SU-DHL-6 (cell line): ENCODE measurements around the gene TXLNG.

Experiments
- H2AFZ ChIP-seq: fragments of 200-600 bp; sonication (generic); 2 replicates; pipeline ENCODE4 v1.6.1; 2014; ENCODE audit warnings: low read depth, mild to moderate bottlenecking, moderate library complexity, mixed read lengths, antibody characterized with exemption, low read length; ENCODE audit not compliant: severe bottlenecking
- H3F3A ChIP-seq: fragments of 200-600 bp; shearing (Covaris generic); 2 replicates; pipeline ENCODE4 v1.6.0; 2016; ENCODE audit warnings: antibody characterized with exemption, mild to moderate bottlenecking; ENCODE audit not compliant: insufficient read depth
- H3K27ac ChIP-seq: fragments of 200-600 bp; sonication (generic); 2 replicates; pipeline ENCODE4 v1.5.1; 2016; ENCODE audit warnings: low read depth, mild to moderate bottlenecking, low read length, moderate library complexity, mixed read lengths
- H3K27me3 ChIP-seq: fragments of 200-600 bp; sonication (generic), shearing (Covaris generic); 2 replicates; pipeline ENCODE4 v1.6.0; 2014; ENCODE audit warnings: mild to moderate bottlenecking, low read length
- H3K36me3 ChIP-seq: fragments of 200-600 bp; sonication (generic); 2 replicates; pipeline ENCODE4 v1.6.1; 2014; ENCODE audit warnings: mild to moderate bottlenecking, low read length, mixed read lengths
- H3K4me2 ChIP-seq: fragments of 300-600, 200-600 bp; shearing (Covaris generic), sonication (generic); 2 replicates; pipeline ENCODE4 v1.6.0; 2014; ENCODE audit warnings: low read length, low read depth, mild to moderate bottlenecking; ENCODE audit not compliant: poor library complexity, severe bottlenecking
- H3K4me3 ChIP-seq: fragments of 200-600 bp; sonication (generic); 2 replicates; pipeline ENCODE4 v1.5.1; 2014; ENCODE audit warnings: antibody characterized with exemption, low read length, mild to moderate bottlenecking, mixed read lengths; ENCODE audit not compliant: insufficient read depth, poor library complexity, severe bottlenecking
- H3K79me2 ChIP-seq: fragments of 200-600 bp; sonication (generic); 2 replicates; pipeline ENCODE4 v1.6.1; 2014; ENCODE audit warnings: mild to moderate bottlenecking, low read length, moderate library complexity; ENCODE audit not compliant: insufficient read depth
- H3K9ac ChIP-seq: fragments of 200-600 bp; sonication (generic); 2 replicates; pipeline ENCODE4 v1.7.0; 2014; ENCODE audit warnings: mild to moderate bottlenecking, low read length
- H3K9me2 ChIP-seq: fragments of 200-600 bp; sonication (generic); replicated peaks from 2 replicates; pipeline ENCODE4 v1.6.1; 2014; ENCODE audit warnings: low read length; ENCODE audit not compliant: insufficient read depth
- H3K9me3 ChIP-seq: fragments of 200-600 bp; sonication (generic); 2 replicates; pipeline ENCODE4 v1.6.1; 2014; ENCODE audit warnings: low read length, mixed read lengths; ENCODE audit not compliant: insufficient read depth
- H4K20me1 ChIP-seq: fragments of 200-600 bp; sonication (generic); 2 replicates; pipeline ENCODE4 v1.6.1; 2014; ENCODE audit warnings: low read depth, mild to moderate bottlenecking, antibody characterized with exemption, low read length, moderate library complexity, mixed read lengths
- EZH2phosphoT487 ChIP-seq: fragments of 200-600 bp; sonication (generic), shearing (Covaris generic); conservative IDR thresholded peaks from 2 replicates; pipeline ENCODE4 v1.6.1; 2018; ENCODE audit warnings: mild to moderate bottlenecking, antibody characterized with exemption, low read length, moderate library complexity, mixed read lengths
- TF ChIP-seq, protein P1 (sequence below): fragments of 200-600 bp; sonication (generic); IDR thresholded peaks from one replicate; pipeline ENCODE4 v1.5.1; 2017; ENCODE audit warnings: antibody characterized with exemption, mild to moderate bottlenecking, low read length, moderate library complexity; ENCODE audit not compliant: insufficient read depth, poor library complexity, severe bottlenecking

TXLNG gene

DNA sequence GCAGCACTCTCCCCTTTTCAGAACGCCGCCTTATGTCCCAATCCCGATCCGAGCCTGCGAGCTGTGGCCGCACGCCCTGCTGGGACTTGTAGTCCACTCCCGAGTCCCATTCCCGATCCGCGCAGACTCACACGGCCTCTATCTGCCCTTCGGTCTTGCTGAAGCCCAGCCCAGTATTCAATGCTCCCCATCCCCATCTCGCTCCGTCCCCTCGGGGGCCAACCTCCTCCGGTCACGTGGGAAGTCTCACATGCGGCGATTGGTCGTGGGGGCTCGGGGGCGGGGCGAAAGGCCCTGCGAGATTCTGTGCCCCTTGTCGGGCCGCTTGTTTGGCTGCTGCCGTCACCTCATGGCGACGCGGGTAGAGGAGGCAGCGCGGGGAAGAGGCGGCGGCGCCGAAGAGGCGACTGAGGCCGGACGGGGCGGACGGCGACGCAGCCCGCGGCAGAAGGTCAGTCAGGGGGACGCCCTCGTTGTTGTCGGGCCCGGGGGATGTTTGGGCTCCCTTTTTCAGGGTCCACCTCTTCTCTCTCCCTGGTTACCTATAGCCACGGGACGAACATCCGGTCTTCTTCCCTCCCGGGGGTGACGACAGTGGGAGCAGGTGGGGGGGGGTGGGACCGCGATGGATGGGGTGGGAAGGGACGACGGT lies at the start of gene TXLNG:
Gene TXLNG (plus strand): TSS at position 328 of the 652 bp plus-strand sequence. CDS start 22 bp downstream, at position 350.
- Histone ChIP-seq H3K9ac (peak within 1 kb of the TSS; percentile 69), H3K36me3 (peaks cover 3% of the 10 kb centered on the region; the same call in 1 of the 2 replicates)

DNA sequence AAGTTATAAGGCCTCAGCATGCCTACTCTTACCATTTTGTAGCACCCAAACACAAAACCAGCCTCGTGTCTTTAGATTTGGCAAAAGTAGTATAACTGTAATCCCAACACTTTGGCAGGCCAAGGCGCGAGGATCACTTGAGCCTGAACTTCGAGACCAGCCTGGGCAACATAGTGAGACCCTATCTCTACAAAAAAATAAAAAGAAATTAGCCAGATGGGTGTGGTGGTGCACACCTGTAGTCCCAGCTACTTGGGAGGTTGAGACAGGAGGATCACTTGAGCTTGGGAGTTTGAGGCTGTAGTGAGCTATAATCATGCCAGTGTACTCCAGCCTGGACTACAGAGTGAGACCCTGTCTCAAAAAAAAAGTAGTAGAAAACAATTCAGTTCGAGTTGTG lies 49.2 kb upstream of the TXLNG start:
- Histone ChIP-seq H3F3A (no peaks in the 10 kb centered on the region), H2AFZ (no peak overlapping the region), H3K36me3 (no peaks in the 10 kb centered on the region), H3K4me3 (no peak overlapping the region), H3K9ac (no peak overlapping the region), H3K27me3 (no peaks in the 10 kb centered on the region), H3K4me2 (no peak overlapping the region), H4K20me1 (no peaks in the 10 kb centered on the region), H3K79me2 (no peaks in the 10 kb centered on the region), H3K9me2 (no peaks in the 10 kb centered on the region), H3K9me3 (no peaks in the 10 kb centered on the region), H3K27ac (no peak overlapping the region)
- TF ChIP-seq, protein P1, sequence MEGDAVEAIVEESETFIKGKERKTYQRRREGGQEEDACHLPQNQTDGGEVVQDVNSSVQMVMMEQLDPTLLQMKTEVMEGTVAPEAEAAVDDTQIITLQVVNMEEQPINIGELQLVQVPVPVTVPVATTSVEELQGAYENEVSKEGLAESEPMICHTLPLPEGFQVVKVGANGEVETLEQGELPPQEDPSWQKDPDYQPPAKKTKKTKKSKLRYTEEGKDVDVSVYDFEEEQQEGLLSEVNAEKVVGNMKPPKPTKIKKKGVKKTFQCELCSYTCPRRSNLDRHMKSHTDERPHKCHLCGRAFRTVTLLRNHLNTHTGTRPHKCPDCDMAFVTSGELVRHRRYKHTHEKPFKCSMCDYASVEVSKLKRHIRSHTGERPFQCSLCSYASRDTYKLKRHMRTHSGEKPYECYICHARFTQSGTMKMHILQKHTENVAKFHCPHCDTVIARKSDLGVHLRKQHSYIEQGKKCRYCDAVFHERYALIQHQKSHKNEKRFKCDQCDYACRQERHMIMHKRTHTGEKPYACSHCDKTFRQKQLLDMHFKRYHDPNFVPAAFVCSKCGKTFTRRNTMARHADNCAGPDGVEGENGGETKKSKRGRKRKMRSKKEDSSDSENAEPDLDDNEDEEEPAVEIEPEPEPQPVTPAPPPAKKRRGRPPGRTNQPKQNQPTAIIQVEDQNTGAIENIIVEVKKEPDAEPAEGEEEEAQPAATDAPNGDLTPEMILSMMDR, result no peak
- TF ChIP-seq EZH2phosphoT487, result no peak

More for the DNA sequence above, at the start of gene TXLNG:
- Histone ChIP-seq H4K20me1 (no peaks in the 10 kb centered on the region), H3K9me3 (no peaks in the 10 kb centered on the region), H3K9me2 (no peaks in the 10 kb centered on the region), H3K27me3 (no peaks in the 10 kb centered on the region), H3K79me2 (peaks cover 46% of the 10 kb centered on the region), H2AFZ (peak within 1 kb of the TSS; percentile 62), H3K4me2 (peak within 1 kb of the TSS; percentile 92), H3K27ac (peak within 1 kb of the TSS; percentile 48), H3F3A (no peaks in the 10 kb centered on the region), H3K4me3 (peak within 1 kb of the TSS; percentile 82)
- TF ChIP-seq, protein P1, result no peak
- no peak for TF ChIP-seq EZH2phosphoT487

DNA sequence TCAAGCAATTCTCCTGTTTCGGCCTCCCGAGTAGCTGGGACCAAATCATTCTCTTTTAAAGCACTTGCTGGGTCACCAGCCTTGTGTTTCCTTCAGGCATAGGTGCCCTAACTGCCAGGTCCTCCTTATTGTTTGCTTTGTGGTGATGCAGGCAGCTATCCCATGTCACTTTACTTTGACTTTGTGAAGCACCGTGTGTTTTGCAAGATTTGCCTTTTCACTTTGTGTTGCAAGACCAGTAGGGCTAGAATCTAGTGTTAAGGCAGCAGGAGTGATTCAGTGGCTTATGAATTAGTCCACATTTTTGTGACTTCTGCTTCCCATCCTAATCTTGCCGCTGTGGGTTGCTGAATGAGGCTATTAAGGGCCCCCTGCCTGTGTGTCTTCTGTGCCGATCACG lies 46.7 kb upstream of the TXLNG start:
- Histone ChIP-seq H3K4me2 (no peak overlapping the region), H3K9me3 (no peaks in the 10 kb centered on the region), H3K9me2 (no peaks in the 10 kb centered on the region), H3K9ac (no peak overlapping the region), H3K36me3 (no peaks in the 10 kb centered on the region), H3K79me2 (no peaks in the 10 kb centered on the region), H3K27ac (no peak overlapping the region), H3F3A (no peaks in the 10 kb centered on the region), H3K4me3 (no peak overlapping the region), H2AFZ (no peak overlapping the region), H3K27me3 (no peaks in the 10 kb centered on the region), H4K20me1 (no peaks in the 10 kb centered on the region)
- TF ChIP-seq, protein P1, result no peak
- no peak for TF ChIP-seq EZH2phosphoT487
